GM06990 (cell line): ENCODE results near the gene USP22.

Source experiments
- DNase-seq: peaks from one replicate; pipeline ENCODE4 v3.0.0-alpha.2; 2011; ENCODE audit not compliant: insufficient read length; ENCODE audit errors: extremely low read depth
- H3K27me3 ChIP-seq: replicated peaks from 2 replicates; pipeline ENCODE4 v1.6.0; 2011; ENCODE audit warnings: low read length; ENCODE audit not compliant: control insufficient read depth, insufficient read depth
- H3K36me3 ChIP-seq: 2 replicates; pipeline ENCODE4 v1.5.1; 2011; ENCODE audit warnings: low read length; ENCODE audit not compliant: control insufficient read depth, insufficient read depth
- H3K4me3 ChIP-seq: replicated peaks from 2 replicates; pipeline ENCODE4 v1.5.1; 2011; ENCODE audit warnings: low read depth, mild to moderate bottlenecking, control low read depth, low read length
- CTCF ChIP-seq: IDR thresholded peaks from 2 replicates; pipeline ENCODE4 v1.5.1; 2011; ENCODE audit warnings: low read length, control low read depth, mild to moderate bottlenecking, inconsistent platforms; ENCODE audit not compliant: insufficient read depth, poor library complexity, severe bottlenecking

The USP22 gene

DNA sequence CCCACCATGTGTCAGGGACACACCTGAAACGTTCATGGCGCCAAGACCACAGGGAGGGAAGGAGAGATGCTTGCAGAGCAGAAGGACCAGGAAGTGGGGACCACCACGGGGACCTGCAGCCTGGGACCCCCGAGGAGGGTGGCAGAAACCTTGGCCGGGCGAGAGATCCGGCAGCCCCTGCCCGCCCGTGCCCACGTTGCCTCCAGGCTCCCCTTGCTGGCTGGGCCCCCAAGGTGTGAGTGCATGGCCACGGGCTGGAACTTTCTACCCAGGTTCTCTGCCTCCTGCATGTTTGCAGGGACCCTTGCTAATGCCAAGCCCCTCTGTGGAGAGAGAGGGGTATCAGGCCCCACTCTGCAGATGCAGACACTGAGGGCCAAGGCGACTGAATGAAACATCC is 50.4 kb downstream of the USP22 start:
- no peaks in the 10 kb centered on the region; the same call in 1 of the 2 replicates for H3K27me3 ChIP-seq
- TF ChIP-seq CTCF: no peak
- no peaks in the 10 kb centered on the region for H3K36me3 ChIP-seq
- no peak for DNase-seq
- no peak overlapping the region for H3K4me3 ChIP-seq

DNA sequence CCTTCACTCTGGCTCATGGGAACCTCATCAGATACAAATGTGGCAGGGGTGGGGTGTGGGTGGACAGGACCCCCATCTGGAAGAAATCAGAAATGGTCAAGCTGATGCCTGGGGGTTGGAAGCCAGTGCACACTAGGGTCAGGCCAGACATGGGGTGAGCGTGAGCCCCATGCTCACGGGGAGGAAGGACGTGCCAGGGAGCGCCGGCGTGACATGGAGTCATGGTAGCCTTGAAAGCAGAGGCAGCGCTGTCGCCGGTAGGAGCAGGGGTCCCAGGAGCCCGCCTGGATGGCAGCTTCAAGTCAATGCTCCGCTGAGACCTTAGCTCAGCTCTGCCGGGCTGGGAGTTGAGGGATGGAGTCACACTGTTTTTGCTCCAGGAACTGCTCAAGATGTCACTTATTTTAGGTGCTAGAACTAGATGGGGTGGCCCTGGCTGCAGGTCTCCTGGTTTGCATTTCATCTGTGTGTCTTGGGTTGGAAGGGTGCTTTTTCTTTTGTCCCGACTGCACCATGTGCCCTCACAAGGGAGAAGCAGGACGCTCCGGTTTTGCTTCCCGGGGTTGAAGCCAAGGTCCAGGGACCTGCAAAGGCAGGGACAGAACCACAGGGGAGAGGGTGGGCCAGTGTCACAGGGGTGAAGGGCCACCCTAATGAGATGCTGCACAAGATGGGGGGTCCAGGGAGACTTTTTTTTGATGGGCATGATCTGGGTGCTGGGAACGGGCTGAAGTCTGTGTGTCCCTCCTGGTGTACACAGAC is 51.4 kb downstream of the USP22 start:
- H3K36me3 ChIP-seq: no peaks in the 10 kb centered on the region
- no peak overlapping the region for H3K4me3 ChIP-seq
- H3K27me3 ChIP-seq: no peaks in the 10 kb centered on the region; the same call in 1 of the 2 replicates
- no peak for TF ChIP-seq CTCF
- DNase-seq: no peak

- Histone ChIP-seq H3K27me3 (no peaks in the 10 kb centered on the region; the same call in 1 of the 2 replicates), H3K4me3 (no peak overlapping the region), H3K36me3 (no peaks in the 10 kb centered on the region)
- DNase-seq: no peak
- TF ChIP-seq CTCF: no peak
Observed at GRCh38 chr17:20989991-20990855, 52.6 kb downstream of the USP22 start.

GRCh38 chr17:20989481-20989880 is 53.3 kb downstream of the USP22 start:
- no peak for TF ChIP-seq CTCF
- H3K27me3 ChIP-seq: no peaks in the 10 kb centered on the region; the same call in 1 of the 2 replicates
- H3K4me3 ChIP-seq: no peak overlapping the region
- H3K36me3 ChIP-seq: no peaks in the 10 kb centered on the region
- DNase-seq: no peak

GRCh38 chr17:20988896-20989295 is 53.9 kb downstream of the USP22 start:
- DNase-seq: no peak
- Histone ChIP-seq H3K4me3 (no peak overlapping the region), H3K27me3 (no peaks in the 10 kb centered on the region; the same call in 1 of the 2 replicates), H3K36me3 (no peaks in the 10 kb centered on the region)
- TF ChIP-seq CTCF: no peak
